AG09309 (cell line): ENCODE results near the gene CIAO2B.

Experiments
- DNase-seq: peaks from one replicate; pipeline ENCODE4 v3.0.0-alpha.2; 2010; ENCODE audit warnings: low read depth
- H3K4me3 ChIP-seq: 2 replicates; pipeline ENCODE4 v1.5.1; 2011; ENCODE audit warnings: mild to moderate bottlenecking, low read depth, low read length, moderate library complexity; ENCODE audit not compliant: control insufficient read depth
- TF ChIP-seq, protein P1 (sequence below): IDR thresholded peaks from 2 replicates; pipeline ENCODE4 v1.5.1; 2011; ENCODE audit warnings: mild to moderate bottlenecking, low read depth, low read length, inconsistent platforms; ENCODE audit not compliant: insufficient read depth, control insufficient read depth; ENCODE audit errors: missing control alignments

Gene CIAO2B

DNA sequence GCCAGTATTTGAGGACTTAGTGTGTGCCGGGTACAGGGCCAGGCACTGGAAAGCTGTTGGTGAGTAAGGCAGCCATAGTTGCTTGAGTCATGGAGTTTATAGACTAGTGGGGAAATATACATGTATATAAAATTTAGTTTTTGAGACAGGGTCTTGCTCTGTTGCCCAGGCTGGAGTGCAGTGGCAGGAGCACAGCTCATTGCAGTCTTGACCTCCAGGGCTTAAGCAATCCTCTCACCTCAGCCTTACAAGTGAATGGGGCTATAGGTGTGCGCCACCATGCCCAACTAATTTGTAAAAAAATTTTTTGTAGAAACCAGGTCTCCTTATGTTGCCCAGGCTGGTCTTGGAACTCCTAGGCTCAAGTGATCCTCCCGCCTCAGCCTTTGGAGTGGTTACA, 51.5 kb downstream of the CIAO2B start:
- DNase-seq, result no peak
- TF ChIP-seq, protein P1, sequence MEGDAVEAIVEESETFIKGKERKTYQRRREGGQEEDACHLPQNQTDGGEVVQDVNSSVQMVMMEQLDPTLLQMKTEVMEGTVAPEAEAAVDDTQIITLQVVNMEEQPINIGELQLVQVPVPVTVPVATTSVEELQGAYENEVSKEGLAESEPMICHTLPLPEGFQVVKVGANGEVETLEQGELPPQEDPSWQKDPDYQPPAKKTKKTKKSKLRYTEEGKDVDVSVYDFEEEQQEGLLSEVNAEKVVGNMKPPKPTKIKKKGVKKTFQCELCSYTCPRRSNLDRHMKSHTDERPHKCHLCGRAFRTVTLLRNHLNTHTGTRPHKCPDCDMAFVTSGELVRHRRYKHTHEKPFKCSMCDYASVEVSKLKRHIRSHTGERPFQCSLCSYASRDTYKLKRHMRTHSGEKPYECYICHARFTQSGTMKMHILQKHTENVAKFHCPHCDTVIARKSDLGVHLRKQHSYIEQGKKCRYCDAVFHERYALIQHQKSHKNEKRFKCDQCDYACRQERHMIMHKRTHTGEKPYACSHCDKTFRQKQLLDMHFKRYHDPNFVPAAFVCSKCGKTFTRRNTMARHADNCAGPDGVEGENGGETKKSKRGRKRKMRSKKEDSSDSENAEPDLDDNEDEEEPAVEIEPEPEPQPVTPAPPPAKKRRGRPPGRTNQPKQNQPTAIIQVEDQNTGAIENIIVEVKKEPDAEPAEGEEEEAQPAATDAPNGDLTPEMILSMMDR, result no peak
- H3K4me3 ChIP-seq, result no peak overlapping the region
